SK-N-SH treated with all-trans-retinoic acid at 6 μM for 48 hours (cell line): ENCODE measurements around the gene ZNF860.

Experiments used
- ZNF70 ChIP-seq: fragments of 450-650 bp; formaldehyde crosslinking; IDR thresholded peaks from 2 replicates; pipeline ENCODE4 v1.5.0; 2020; ENCODE audit warnings: mild to moderate bottlenecking, moderate library complexity
- TF ChIP-seq, protein P1 (sequence below): fragments of 250-450 bp; sonication (Bioruptor Pico); IDR thresholded peaks from 2 replicates; pipeline ENCODE4 v1.5.1; 2021; ENCODE audit warnings: mild to moderate bottlenecking, moderate library complexity
- TF ChIP-seq, protein P2 (sequence below): fragments of 250-450 bp; sonication (Bioruptor Pico); IDR thresholded peaks from 2 replicates; pipeline ENCODE4 v1.5.1; 2020; ENCODE audit warnings: low read depth, mild to moderate bottlenecking, moderate library complexity

DNA sequence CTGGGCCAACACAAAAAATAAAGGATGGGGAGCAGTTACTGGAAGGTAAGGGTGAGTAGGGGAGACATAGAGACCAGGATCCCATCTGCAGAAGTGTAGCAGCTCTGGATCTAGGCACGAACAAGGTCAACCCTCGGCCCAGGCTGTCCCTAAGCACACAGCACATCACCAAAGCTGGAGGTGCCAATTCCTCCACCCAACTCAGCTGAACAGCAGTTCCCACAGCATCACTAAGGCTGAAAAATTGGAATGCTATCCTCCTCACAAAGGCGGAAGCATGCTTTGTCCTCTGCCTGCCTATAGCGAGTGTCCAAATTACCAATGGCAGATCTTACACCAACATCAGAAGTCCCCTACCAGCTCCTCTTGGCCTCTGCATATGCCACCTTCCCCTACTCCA, 34.4 kb upstream of the ZNF860 start:
- no peak for TF ChIP-seq ZNF70
- TF ChIP-seq, protein P1, sequence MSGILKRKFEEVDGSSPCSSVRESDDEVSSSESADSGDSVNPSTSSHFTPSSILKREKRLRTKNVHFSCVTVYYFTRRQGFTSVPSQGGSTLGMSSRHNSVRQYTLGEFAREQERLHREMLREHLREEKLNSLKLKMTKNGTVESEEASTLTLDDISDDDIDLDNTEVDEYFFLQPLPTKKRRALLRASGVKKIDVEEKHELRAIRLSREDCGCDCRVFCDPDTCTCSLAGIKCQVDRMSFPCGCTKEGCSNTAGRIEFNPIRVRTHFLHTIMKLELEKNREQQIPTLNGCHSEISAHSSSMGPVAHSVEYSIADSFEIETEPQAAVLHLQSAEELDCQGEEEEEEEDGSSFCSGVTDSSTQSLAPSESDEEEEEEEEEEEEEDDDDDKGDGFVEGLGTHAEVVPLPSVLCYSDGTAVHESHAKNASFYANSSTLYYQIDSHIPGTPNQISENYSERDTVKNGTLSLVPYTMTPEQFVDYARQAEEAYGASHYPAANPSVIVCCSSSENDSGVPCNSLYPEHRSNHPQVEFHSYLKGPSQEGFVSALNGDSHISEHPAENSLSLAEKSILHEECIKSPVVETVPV: no peak
- TF ChIP-seq, protein P2, sequence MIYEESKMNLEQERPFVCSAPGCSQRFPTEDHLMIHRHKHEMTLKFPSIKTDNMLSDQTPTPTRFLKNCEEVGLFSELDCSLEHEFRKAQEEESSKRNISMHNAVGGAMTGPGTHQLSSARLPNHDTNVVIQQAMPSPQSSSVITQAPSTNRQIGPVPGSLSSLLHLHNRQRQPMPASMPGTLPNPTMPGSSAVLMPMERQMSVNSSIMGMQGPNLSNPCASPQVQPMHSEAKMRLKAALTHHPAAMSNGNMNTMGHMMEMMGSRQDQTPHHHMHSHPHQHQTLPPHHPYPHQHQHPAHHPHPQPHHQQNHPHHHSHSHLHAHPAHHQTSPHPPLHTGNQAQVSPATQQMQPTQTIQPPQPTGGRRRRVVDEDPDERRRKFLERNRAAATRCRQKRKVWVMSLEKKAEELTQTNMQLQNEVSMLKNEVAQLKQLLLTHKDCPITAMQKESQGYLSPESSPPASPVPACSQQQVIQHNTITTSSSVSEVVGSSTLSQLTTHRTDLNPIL (CRISPR knock-in tag): no peak
